GM19035 (cell line): ENCODE data around the gene ADORA3.

Experiments
- ATAC-seq: cut with Tn5 transposase; IDR thresholded peaks from one replicate; pipeline ENCODE4 v1.9.1; 2021; ENCODE audit not compliant: unreplicated experiment

ADORA3 gene

GRCh38 chr1:111476761-111477309 is 26.6 kb downstream of the ADORA3 start:
- ATAC-seq: peak; percentile 71

GRCh38 chr1:111476214-111476613 is 27.2 kb downstream of the ADORA3 start:
- ATAC-seq: no peak

GRCh38 chr1:111475701-111476100 is 27.7 kb downstream of the ADORA3 start:
- ATAC-seq: no peak

DNA sequence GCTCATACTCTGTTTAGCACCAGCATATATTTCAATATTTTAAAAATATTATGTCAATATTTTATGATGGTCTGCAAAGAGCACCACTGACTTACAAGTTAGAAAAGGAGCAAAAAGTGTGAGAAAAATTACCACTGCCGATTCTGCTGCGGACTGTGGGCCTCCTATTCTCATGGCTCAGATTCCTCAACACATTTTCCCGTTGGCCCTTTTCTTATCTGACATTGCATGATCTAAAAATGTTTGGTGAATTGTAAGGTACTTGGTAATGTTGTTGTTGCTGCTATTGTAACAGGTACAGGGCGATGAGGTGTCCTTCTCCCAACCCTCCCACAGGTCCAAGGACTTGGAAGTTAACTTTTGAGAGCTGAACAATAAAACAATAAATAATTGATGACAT is 28.9 kb downstream of the ADORA3 start:
- ATAC-seq: no peak

DNA sequence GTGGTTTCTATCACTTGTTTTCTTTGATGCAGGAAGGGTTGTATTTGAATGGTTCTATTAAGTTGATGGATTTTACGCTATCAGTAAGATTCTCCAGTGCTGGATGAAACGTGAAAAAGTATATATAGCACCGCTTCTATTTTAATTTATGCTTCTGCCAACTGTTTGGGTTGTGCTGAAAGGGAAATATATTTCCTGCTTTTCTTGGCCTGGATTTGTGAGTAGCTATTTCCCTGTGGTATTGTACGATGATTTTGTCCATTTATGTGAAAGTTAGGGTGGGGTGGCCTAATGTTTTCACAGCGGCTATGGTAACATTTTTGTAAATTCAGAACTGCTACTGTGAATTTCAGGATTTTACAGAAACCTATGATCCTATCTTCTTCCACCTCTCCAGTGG is 29.3 kb downstream of the ADORA3 start:
- no peak for ATAC-seq

DNA sequence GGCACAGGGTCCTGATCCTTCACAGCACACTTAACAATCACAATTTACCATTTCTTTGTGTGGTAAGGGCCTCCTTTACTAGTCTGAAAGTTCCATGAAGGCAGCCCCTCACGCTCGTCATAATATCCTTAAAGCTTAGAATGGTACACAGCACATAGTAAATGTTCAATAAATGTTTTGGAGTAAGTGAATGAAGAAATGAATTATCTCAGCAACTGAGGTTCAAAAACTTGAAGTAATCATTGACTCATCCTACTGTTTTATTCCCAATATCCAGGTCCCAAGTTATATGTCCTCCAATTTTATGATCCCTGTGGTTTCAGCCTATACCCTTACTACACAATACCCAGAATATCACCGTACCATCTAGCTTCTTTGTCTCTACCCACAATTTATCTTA is 31.9 kb downstream of the ADORA3 start:
- no peak for ATAC-seq

DNA sequence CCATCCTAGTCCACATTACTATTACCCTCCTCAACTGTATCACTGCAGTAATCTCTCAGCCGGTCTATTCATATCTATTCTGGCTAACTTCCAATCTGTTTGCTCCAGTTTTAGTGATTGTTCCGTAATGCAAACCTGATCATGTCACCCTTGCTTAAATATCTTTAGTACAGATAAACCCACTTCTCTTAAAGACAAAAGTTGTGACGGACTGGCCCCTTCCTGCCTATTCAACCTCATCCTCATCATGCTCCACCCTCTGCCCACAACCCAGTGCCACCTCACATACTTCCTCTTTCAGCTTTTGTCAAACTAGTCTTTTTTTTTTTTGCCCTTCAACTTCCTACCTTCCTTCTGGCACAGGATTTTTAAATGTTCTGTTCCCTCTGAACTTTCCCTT is 32.4 kb downstream of the ADORA3 start:
- ATAC-seq: no peak

GRCh38 chr1:111470596-111470995 is 32.8 kb downstream of the ADORA3 start:
- no peak for ATAC-seq

GRCh38 chr1:111469539-111469938 is 33.9 kb downstream of the ADORA3 start:
- no peak for ATAC-seq

DNA sequence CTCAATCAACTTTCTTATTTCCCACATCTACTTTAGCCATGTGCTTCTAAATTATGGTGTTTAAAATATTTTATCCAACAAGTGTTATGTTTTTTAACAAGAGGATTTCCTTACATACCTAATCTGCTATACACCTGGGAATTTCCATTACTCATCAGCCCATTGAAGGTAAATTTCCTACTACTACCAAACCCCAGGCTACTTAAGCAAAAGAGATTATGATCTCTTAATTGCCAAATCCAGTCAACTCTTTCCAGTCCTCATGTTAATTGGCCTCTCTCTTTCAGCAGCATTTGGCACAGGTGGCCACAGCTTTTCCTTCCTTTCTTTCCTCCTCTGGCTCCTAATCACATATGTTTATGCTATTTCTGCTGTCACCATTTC is 34.7 kb downstream of the ADORA3 start:
- ATAC-seq: no peak

DNA sequence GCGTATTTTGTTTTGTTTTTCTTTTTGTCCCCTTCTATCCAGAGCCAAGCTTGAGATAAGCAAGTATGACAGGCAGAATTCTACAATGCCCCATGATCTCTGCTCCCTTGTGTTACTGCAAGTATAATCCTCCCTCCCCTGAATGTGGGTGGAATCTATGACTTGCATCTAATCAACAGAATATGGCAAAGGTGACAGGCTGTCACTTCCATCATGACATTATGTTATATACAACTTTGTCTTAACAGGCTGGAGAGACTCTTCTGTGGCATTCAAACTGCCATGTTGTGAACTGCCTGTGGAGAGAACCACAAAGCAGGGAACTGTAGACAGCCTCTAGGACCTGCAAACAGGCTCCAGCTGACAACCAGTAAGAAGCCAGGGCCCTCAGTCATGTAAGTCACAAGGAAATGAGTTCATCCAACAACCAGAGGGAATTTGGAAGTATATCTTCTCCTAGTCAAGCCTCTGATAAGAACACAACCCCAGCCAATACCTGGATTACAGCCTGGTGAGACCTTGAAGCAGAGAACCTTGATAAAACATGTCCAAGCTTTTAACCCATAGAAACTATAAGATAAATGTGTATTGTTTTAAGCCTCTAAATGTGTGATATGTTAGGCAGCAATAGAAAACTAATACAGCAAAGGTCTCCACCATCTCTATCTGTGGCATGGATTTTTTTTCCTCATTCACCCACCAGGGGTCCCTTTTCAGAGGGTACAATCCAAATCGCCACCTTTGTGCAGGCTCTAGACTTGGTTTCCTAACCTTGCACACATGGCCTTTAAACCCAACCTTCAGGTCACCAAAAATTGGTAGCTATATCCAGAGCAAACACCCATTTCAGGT is 35.3 kb downstream of the ADORA3 start:
- ATAC-seq: no peak

DNA sequence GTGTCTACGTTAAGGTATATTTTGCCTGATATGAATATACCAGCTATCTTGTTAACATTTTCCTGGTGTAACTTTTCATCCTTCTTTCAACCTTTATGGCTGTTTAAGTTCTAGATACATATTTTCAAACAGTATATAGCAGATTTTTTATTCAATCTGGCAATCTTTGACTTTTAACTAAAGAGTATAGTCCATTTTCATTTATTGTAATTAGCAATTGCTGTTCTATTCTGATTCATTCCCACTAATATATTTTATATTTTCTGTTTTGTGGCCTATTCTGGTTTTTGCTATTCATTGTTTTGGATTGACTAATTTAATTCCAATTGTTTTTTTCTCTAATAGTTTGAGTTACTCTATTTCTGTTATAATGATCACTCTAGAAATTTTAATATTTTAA is 37.0 kb downstream of the ADORA3 start:
- ATAC-seq: no peak

GRCh38 chr1:111465754-111466153 is 37.7 kb downstream of the ADORA3 start:
- no peak for ATAC-seq

DNA sequence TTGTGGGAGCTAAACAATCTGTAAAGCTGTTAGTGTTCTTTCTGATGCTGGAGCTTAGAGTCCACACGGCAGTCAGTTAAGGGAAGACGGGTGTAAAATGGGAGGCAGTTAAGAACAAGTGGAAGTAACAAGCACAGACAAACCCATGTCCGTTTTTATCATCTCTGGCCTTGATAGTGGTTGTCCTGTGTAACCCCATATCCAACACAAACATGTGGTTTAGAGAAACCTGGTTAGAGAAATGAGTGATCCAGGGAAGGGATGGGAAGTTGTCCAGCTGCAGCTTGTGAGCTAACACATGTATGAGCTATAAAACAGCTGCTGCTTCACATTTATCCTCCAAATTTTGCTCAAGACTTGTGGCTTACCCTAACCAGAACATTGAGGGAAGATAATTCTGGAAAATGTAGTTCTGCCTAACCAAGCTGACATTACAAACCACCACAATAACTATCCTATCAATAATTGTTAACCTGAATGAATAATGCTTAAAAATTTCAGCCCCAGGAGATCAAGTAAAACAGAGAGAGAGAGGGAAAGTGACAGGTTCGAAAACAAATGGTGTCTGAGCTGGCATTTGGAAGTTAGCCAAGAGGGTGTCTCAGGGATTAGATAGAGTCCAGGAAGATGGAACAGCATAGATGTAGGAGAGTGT is 40.3 kb downstream of the ADORA3 start:
- no peak for ATAC-seq

- ATAC-seq: no peak
These were observed 40.9 kb downstream of the ADORA3 start for GRCh38 chr1:111462370-111463028.

GRCh38 chr1:111461765-111462164 is 41.7 kb downstream of the ADORA3 start:
- no peak for ATAC-seq

DNA sequence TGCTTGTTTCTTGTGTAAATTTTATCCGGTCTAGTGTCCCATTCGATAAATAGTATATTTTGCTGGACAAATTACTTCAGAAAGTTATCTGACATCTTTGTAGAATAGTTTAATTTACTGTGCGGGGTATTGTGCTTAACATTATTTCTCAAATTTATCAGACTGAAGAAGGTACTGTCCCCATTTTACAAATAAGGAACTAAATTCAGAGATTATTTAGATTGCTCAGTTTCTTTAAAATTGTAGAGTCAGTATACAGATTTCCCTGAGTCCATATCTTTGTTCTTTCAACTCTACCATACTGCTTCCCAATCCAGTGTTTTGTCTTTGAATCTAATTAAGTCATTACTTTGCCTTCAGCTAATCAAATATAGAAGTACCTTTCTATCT is 47.8 kb downstream of the ADORA3 start:
- ATAC-seq: no peak

DNA sequence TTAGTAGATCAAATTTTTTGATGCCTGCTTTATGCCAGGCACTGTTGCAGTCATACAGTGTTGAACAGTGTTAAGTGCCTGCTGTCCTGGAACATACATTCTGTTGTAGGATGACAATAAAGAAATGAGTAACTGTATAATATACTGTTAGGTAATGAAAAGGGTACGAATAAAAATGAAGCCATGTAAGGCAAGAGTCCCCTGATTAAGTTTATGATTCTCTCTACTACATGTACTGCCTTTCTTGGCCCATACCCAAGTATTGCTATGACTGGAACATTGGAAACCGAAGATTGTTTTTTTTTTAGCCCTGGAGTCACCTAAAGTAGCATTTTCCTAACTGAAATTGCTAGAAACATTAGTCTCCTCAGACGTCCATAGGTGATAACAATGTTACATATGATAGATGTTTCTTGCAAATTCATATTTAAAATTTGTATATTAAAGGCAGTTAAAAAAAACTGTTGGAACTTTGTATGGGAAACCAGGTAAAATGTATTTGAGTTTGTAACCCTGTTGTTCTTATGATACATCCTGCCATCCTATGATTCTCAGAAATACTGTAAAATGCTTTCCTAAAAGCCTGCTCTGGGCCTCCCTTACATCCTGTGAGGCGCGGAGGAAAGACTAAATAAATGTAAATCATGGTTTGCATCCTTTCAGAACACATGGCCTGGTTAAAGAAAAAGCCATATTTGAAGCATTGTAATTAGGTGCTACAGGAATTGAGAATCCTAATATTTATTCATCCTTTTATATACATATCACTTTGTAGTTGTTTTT is 48.4 kb downstream of the ADORA3 start:
- ATAC-seq: no peak

GRCh38 chr1:111453706-111454105 is 49.7 kb downstream of the ADORA3 start:
- ATAC-seq: no peak

GRCh38 chr1:111452581-111452980 is 50.9 kb downstream of the ADORA3 start:
- no peak for ATAC-seq

- no peak for ATAC-seq
These were observed 53.2 kb downstream of the ADORA3 start for GRCh38 chr1:111450185-111450584.
